Measurements from ENCODE around the gene CEP43.

Gene CEP43

GRCh38 chr6:166987930-166988329 is 11.3 kb upstream of the CEP43 start:
- no peaks in the 10 kb centered on the region for H3F3A ChIP-seq (ENCODE audit: control insufficient read depth, insufficient read depth)
- H3K9me3 ChIP-seq (ENCODE audit: control insufficient read depth, insufficient read depth, low read length): no peaks in the 10 kb centered on the region
- TF ChIP-seq, protein P1, sequence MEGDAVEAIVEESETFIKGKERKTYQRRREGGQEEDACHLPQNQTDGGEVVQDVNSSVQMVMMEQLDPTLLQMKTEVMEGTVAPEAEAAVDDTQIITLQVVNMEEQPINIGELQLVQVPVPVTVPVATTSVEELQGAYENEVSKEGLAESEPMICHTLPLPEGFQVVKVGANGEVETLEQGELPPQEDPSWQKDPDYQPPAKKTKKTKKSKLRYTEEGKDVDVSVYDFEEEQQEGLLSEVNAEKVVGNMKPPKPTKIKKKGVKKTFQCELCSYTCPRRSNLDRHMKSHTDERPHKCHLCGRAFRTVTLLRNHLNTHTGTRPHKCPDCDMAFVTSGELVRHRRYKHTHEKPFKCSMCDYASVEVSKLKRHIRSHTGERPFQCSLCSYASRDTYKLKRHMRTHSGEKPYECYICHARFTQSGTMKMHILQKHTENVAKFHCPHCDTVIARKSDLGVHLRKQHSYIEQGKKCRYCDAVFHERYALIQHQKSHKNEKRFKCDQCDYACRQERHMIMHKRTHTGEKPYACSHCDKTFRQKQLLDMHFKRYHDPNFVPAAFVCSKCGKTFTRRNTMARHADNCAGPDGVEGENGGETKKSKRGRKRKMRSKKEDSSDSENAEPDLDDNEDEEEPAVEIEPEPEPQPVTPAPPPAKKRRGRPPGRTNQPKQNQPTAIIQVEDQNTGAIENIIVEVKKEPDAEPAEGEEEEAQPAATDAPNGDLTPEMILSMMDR (IDR thresholded peaks at IDR 0.05; ENCODE audit: low read depth, low read length, poor library complexity, severe bottlenecking): no peak
- no peak for TF ChIP-seq EZH2phosphoT487 (IDR thresholded peaks at IDR 0.05; ENCODE audit: borderline replicate concordance, low read length)
- H4K20me1 ChIP-seq (ENCODE audit: control insufficient read depth, insufficient read depth, low read depth, low read length): no peaks in the 10 kb centered on the region; the same call in 1 of the 2 replicates
- no peak overlapping the region for H3K27ac ChIP-seq (ENCODE audit: low read depth, low read length)
- H3K4me1 ChIP-seq (ENCODE audit: control insufficient read depth, low read length): peaks cover 2% of the 10 kb centered on the region; the same call in 1 of the 2 replicates
- no peak overlapping the region for H3K4me2 ChIP-seq (ENCODE audit: low read length)
- no peaks in the 10 kb centered on the region for H3K27me3 ChIP-seq (ENCODE audit: control insufficient read depth, low read length)
- H3K4me3 ChIP-seq (ENCODE audit: low read length): no peak overlapping the region
- peaks cover 40% of the 10 kb centered on the region for H3K36me3 ChIP-seq (ENCODE audit: control insufficient read depth, low read length)
- no peaks in the 10 kb centered on the region for H3K9me2 ChIP-seq (replicated peaks; ENCODE audit: control insufficient read depth, low read length)
- H3K79me2 ChIP-seq (ENCODE audit: control insufficient read depth, low read length): peaks cover 96% of the 10 kb centered on the region

GRCh38 chr6:166988674-166989201 is 10.5 kb upstream of the CEP43 start:
- H3K79me2 ChIP-seq (ENCODE audit: control insufficient read depth, low read length): peaks cover 99% of the 10 kb centered on the region
- no peak overlapping the region for H3K4me2 ChIP-seq (ENCODE audit: low read length)
- no peaks in the 10 kb centered on the region; the same call in 1 of the 2 replicates for H4K20me1 ChIP-seq (ENCODE audit: control insufficient read depth, insufficient read depth, low read depth, low read length)
- H3F3A ChIP-seq (ENCODE audit: control insufficient read depth, insufficient read depth): no peaks in the 10 kb centered on the region
- no peaks in the 10 kb centered on the region for H3K9me3 ChIP-seq (ENCODE audit: control insufficient read depth, insufficient read depth, low read length)
- no peak overlapping the region for H3K27ac ChIP-seq (ENCODE audit: low read depth, low read length)
- H3K4me1 ChIP-seq (ENCODE audit: control insufficient read depth, low read length): peaks cover 2% of the 10 kb centered on the region; the same call in 1 of the 2 replicates
- H3K4me3 ChIP-seq (ENCODE audit: low read length): no peak overlapping the region
- H3K27me3 ChIP-seq (ENCODE audit: control insufficient read depth, low read length): no peaks in the 10 kb centered on the region
- no peaks in the 10 kb centered on the region for H3K9me2 ChIP-seq (replicated peaks; ENCODE audit: control insufficient read depth, low read length)
- TF ChIP-seq, protein P1 (IDR thresholded peaks at IDR 0.05; ENCODE audit: low read depth, low read length, poor library complexity, severe bottlenecking): no peak
- TF ChIP-seq EZH2phosphoT487 (IDR thresholded peaks at IDR 0.05; ENCODE audit: borderline replicate concordance, low read length): no peak
- peaks cover 45% of the 10 kb centered on the region for H3K36me3 ChIP-seq (ENCODE audit: control insufficient read depth, low read length)

- Histone ChIP-seq H3K9me3 (ENCODE audit: control insufficient read depth, insufficient read depth, low read length) (no peaks in the 10 kb centered on the region), H3K27me3 (ENCODE audit: control insufficient read depth, low read length) (no peaks in the 10 kb centered on the region), H3K4me2 (ENCODE audit: low read length) (no peak overlapping the region), H4K20me1 (ENCODE audit: control insufficient read depth, insufficient read depth, low read depth, low read length) (no peaks in the 10 kb centered on the region; the same call in 1 of the 2 replicates), H3K4me3 (ENCODE audit: low read length) (no peak overlapping the region), H3F3A (ENCODE audit: control insufficient read depth, insufficient read depth) (no peaks in the 10 kb centered on the region), H3K36me3 (ENCODE audit: control insufficient read depth, low read length) (peaks cover 48% of the 10 kb centered on the region), H3K27ac (ENCODE audit: low read depth, low read length) (no peak overlapping the region), H3K9me2 (replicated peaks; ENCODE audit: control insufficient read depth, low read length) (no peaks in the 10 kb centered on the region), H3K79me2 (ENCODE audit: control insufficient read depth, low read length) (peaks cover 99% of the 10 kb centered on the region), H3K4me1 (ENCODE audit: control insufficient read depth, low read length) (peaks cover 2% of the 10 kb centered on the region; the same call in 1 of the 2 replicates)
- TF ChIP-seq EZH2phosphoT487 (IDR thresholded peaks at IDR 0.05; ENCODE audit: borderline replicate concordance, low read length): no peak
- TF ChIP-seq, protein P1 (IDR thresholded peaks at IDR 0.05; ENCODE audit: low read depth, low read length, poor library complexity, severe bottlenecking): peak; percentile 61
These were observed 9.7 kb upstream of the CEP43 start for GRCh38 chr6:166989427-166990032.
